Upper lobe of left lung (tissue), 6 donors: ENCODE results near the gene SLC12A8. TPM values are rescaled to one million over a fixed set of nuclear protein-coding genes. Genes with fewer than 3 reads are reported as not detected.

ENCODE experiments used
- ATAC-seq, 2 donors: fragments of 200-7000 bp; cut with Tn5 transposase; one replicate each; pipeline ENCODE4 v1.9.1; 2022; ENCODE audit warnings: mild to moderate bottlenecking in 2 of 2, moderate library complexity in 2 of 2; ENCODE audit not compliant: low FRiP score in 2 of 2
- DNase-seq, 2 donors: peaks; one replicate each; pipeline ENCODE4 v3.0.0-alpha.2; 2019 to 2020
- H3K27ac ChIP-seq, 4 donors: fragments of 200-600 bp; sonication (generic); one replicate each; pipeline ENCODE4 v1.5.1; 2016 to 2019
- H3K27me3 ChIP-seq, 4 donors: fragments of 200-600 bp; sonication (generic); one replicate each; pipeline ENCODE4 v1.5.1; 2017 to 2019
- H3K36me3 ChIP-seq, 4 donors: fragments of 200-600 bp; sonication (generic); one replicate each; pipeline ENCODE4 v1.5.1; 2016 to 2019
- H3K4me1 ChIP-seq, 4 donors: fragments of 200-600 bp; sonication (generic); one replicate each; pipeline ENCODE4 v1.5.1; 2018 to 2019
- H3K4me3 ChIP-seq, 4 donors: fragments of 200-600 bp; sonication (generic); one replicate each; pipeline ENCODE4 v1.5.1; 2017 to 2019; ENCODE audit warnings: mild to moderate bottlenecking in 2 of 4, moderate library complexity in 1 of 4
- H3K9me3 ChIP-seq, 4 donors: fragments of 200-600 bp; sonication (generic); one replicate each; pipeline ENCODE4 v1.5.1; 2018 to 2019
- EP300 ChIP-seq, 4 donors: sonication (generic); formaldehyde crosslinking; IDR thresholded peaks; one replicate each; pipeline ENCODE4 v1.5.1; 2017; ENCODE audit warnings: antibody characterized with exemption in 4 of 4, control low read depth in 2 of 4
- POLR2A ChIP-seq, 4 donors: fragments of 450-650 bp; IDR thresholded peaks; one replicate each; pipeline ENCODE4 v1.5.1; 2016 to 2017; ENCODE audit warnings: antibody characterized with exemption in 4 of 4, mild to moderate bottlenecking in 2 of 4
- POLR2AphosphoS5 ChIP-seq, 2 donors: sonication (generic); formaldehyde crosslinking; IDR thresholded peaks; one replicate each; pipeline ENCODE4 v1.5.1; 2017; ENCODE audit warnings: antibody characterized with exemption in 2 of 2
- WGBS, 2 donors: methylation state at CpG; one replicate each; pipeline ENCODE4 v1.1.5; 2017 to 2018; 5-methylcytosine and 5-hydroxymethylcytosine counted together
- total RNA-seq, 6 donors: library from RNA; depleted of rRNA in 4 of 6; stranded (reverse); fragments of >200 nt in 4 of 6; gene quantifications; one replicate each; pipeline versions ENCODE4 v1.1.0 to v1.2.1, GENCODE V29; 2016 to 2021
- TF ChIP-seq, protein P1 (sequence below), 6 experiments: fragments of 450-650 bp in 4 of 6; fragments of 200-600 bp in 2 of 6; sonication (generic) in 2 of 6; IDR thresholded peaks; one replicate each; pipeline ENCODE4 v1.5.1; 2016 to 2019; ENCODE audit warnings: antibody characterized with exemption in 6 of 6
- donor health status: DM: no; HTN: no; CAD: no; lungs with moderate emphysema.
- donor health status: DM: no; HTN: yes; CAD: no; lungs with severe emphysema.

Gene SLC12A8
- total RNA-seq, 6 donors from 2014 or later = 6.7 to 34.6 (median 15.0) TPM

- 47 to 55% methylated on average over 17 of the region's 17 CpGs for WGBS, 2 donors
- ATAC-seq = peak in 1 of 2 donors; percentile 72
- H3K4me1 ChIP-seq = peaks cover 66 to 88% (median 72%) of the 10 kb centered on the region in 4 donors
Measured at GRCh38 chr3:125042725-125043406, 169.7 kb downstream of the SLC12A8 start.

DNA sequence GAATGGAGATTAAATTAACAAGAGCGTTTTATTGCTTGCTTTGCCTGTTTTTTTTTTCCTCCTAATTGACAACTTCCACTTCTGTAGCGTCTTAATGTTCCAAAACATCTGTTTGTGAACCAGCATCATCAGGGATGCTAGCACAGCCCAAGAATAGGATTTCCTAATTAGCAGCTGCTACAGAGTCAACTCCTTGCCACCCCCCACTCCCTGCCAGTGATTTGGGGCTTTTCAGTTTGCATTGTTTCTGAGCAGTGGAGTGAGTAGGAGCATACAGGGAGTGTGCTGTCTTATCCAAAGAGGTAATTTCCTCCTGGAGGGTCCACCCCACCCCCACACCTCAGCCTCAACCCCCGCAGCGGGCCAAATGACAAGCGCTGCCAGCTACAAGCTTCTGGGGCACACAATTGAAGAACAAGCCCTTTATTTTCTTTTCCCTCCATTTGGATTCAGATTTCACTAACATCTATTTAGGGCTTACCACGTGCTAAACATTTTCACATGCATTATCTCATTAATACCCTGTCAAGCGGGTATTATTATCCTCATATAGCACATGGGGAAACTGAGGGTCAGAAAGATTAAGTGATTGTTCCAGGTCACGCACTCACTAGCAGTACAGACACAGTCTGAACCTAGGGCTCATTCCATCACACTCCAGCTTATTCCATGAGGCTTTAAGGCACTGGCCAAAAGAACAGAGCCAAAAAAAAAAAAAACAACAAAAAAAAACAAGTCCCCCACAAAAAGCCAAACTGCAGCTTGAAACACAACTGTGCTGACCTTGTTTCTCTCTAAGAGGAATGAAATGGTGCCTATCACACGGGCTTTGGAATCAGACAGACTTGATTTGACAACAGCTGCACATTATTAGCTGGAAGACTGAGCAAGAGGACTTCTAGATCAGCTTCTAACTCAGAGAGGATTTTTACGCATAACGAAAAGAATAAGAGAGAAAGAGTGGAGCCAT lies 173.1 kb downstream of the SLC12A8 start:
- 48 to 66% methylated on average over 11 of the region's 11 CpGs for WGBS, 2 donors

More at GRCh38 chr3:125042725-125043406, 169.7 kb downstream of the SLC12A8 start:
- Histone ChIP-seq H3K4me3 (peak overlapping the region in 1 of 4 donors; percentile 9), H3K27ac (peak overlapping the region; percentile 79 to 94 (median 82)), H3K9me3 (no peaks in the 10 kb centered on the region), H3K36me3 (peaks cover 0 to 7% (median 0%) of the 10 kb centered on the region in 4 donors), H3K27me3 (no peaks in the 10 kb centered on the region)
- TF ChIP-seq POLR2AphosphoS5 (IDR thresholded peaks at IDR 0.05) (peak in 1 of 2 donors; percentile 27), POLR2A (IDR thresholded peaks at IDR 0.05) (no peak)
- DNase-seq = peak in 1 of 2 donors; percentile 31

DNA sequence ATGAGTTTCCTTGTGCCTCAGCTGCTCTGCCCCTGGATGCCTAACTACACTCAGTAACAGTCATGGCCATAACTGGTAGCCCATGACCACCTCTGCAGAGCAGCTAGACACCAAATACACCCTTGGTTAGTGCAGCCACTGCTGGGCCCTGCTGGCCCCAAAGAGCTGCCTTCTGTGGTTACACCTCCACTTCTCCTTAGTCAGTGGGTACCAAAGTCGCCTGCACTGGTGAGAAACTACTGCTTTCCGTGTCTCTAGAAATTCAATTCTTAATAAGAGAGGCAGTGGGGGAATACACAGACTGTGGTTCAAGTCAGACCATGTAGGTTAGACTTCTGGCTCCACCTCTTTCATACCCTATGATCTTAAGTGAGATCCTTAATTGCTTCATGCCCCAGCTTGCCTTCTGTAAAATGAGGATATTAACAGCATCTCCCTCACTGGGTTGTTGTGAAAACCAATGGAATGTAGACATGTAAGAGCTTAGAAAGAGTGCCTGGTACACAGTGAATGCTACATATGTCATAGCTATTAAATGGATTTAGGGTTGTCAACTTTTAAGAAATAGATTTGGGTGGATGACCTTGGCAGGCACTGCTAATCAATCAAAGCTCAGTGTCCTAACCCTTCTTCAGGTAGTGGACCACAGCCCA lies 174.9 kb downstream of the SLC12A8 start:
- TF ChIP-seq POLR2AphosphoS5 (IDR thresholded peaks at IDR 0.05) (no peak), EP300 (IDR thresholded peaks at IDR 0.05) (no peak), POLR2A (IDR thresholded peaks at IDR 0.05) (no peak)
- TF ChIP-seq, protein P1, sequence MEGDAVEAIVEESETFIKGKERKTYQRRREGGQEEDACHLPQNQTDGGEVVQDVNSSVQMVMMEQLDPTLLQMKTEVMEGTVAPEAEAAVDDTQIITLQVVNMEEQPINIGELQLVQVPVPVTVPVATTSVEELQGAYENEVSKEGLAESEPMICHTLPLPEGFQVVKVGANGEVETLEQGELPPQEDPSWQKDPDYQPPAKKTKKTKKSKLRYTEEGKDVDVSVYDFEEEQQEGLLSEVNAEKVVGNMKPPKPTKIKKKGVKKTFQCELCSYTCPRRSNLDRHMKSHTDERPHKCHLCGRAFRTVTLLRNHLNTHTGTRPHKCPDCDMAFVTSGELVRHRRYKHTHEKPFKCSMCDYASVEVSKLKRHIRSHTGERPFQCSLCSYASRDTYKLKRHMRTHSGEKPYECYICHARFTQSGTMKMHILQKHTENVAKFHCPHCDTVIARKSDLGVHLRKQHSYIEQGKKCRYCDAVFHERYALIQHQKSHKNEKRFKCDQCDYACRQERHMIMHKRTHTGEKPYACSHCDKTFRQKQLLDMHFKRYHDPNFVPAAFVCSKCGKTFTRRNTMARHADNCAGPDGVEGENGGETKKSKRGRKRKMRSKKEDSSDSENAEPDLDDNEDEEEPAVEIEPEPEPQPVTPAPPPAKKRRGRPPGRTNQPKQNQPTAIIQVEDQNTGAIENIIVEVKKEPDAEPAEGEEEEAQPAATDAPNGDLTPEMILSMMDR (IDR thresholded peaks at IDR 0.05) = no peak
- Histone ChIP-seq H3K9me3 (no peaks in the 10 kb centered on the region), H3K4me1 (peaks cover 41 to 63% (median 43%) of the 10 kb centered on the region in 4 donors), H3K36me3 (no peaks in the 10 kb centered on the region), H3K4me3 (no peak overlapping the region), H3K27ac (peak overlapping the region in 3 of 4 donors; percentile 62 to 94 (median 70)), H3K27me3 (no peaks in the 10 kb centered on the region)
- DNase-seq (no peak), ATAC-seq (no peak)
- WGBS, 2 donors = 80 to 100% methylated on average over 2 of the region's 2 CpGs

More for the DNA sequence above, 173.1 kb downstream of the SLC12A8 start:
- H3K27ac ChIP-seq = peak overlapping the region; percentile 62 to 94 (median 76)
- no peaks in the 10 kb centered on the region for H3K27me3 ChIP-seq
- TF ChIP-seq POLR2A (IDR thresholded peaks at IDR 0.05) (no peak), EP300 (IDR thresholded peaks at IDR 0.05) (no peak), POLR2AphosphoS5 (IDR thresholded peaks at IDR 0.05) (no peak)
- TF ChIP-seq, protein P1 (IDR thresholded peaks at IDR 0.05) = no peak
- no peaks in the 10 kb centered on the region for H3K36me3 ChIP-seq
- no peak overlapping the region for H3K4me3 ChIP-seq
- ATAC-seq (peak in 1 of 2 donors; percentile 32), DNase-seq (peak in 1 of 2 donors; percentile 34)
- no peaks in the 10 kb centered on the region for H3K9me3 ChIP-seq
- peaks cover 47 to 70% (median 52%) of the 10 kb centered on the region in 4 donors for H3K4me1 ChIP-seq

DNA sequence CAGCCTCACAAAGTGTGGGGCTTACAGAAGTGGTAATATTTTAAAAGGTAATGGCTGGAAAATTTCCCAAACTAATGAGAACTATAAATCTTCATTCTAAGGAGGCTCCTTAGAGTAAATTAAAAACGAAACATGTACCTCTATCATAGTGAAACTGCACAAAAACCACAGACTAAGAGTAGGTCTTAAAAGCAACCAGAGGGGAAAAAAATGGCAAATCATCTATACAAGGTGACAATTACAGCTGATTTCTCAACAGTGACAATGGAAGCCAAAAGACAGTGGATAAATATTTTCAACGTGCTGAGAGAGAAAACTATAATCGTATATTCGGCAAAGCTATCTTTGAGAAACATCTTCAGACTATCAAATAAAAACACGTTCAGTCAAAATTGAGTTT lies 177.3 kb downstream of the SLC12A8 start:
- Histone ChIP-seq H3K27me3 (no peaks in the 10 kb centered on the region), H3K4me3 (no peak overlapping the region), H3K36me3 (no peaks in the 10 kb centered on the region), H3K4me1 (peaks cover 29 to 48% (median 37%) of the 10 kb centered on the region in 4 donors), H3K9me3 (no peaks in the 10 kb centered on the region), H3K27ac (no peak overlapping the region)
- TF ChIP-seq POLR2AphosphoS5 (IDR thresholded peaks at IDR 0.05) = no peak
- no peak for TF ChIP-seq EP300 (IDR thresholded peaks at IDR 0.05)
- TF ChIP-seq POLR2A (IDR thresholded peaks at IDR 0.05) = no peak
- TF ChIP-seq, protein P1 (IDR thresholded peaks at IDR 0.05) = no peak
- no peak for ATAC-seq
- 90 to 95% methylated on average over 5 of the region's 5 CpGs for WGBS, 2 donors
- DNase-seq = no peak
